Skeletal muscle tissue (tissue), 4 donors: Measurements from ENCODE around the gene PIBF1. TPM values are rescaled to one million over a fixed set of nuclear protein-coding genes. Genes with fewer than 3 reads are reported as not detected.
"Not testable (repeated sequence)": the region's sequence is repeated elsewhere in the genome, so short reads cannot be mapped to it uniquely, and the experiment has no call there.

Experiments used
- H3K27ac ChIP-seq: one replicate; pipeline ENCODE4 v1.7.0; 2013; ENCODE audit warnings: mild to moderate bottlenecking, low read depth, low read length, inconsistent platforms
- H3K27me3 ChIP-seq, 3 donors: one replicate each; pipeline ENCODE4 v1.7.0; 2013; ENCODE audit warnings: low read length in 3 of 3; ENCODE audit not compliant: control insufficient read depth in 3 of 3, insufficient read depth in 3 of 3
- H3K36me3 ChIP-seq, 3 donors: one replicate each; pipeline ENCODE4 v1.7.0; 2013; ENCODE audit warnings: low read length in 3 of 3; ENCODE audit not compliant: control insufficient read depth in 3 of 3, insufficient read depth in 3 of 3
- H3K4me1 ChIP-seq, 3 donors: one replicate each; pipeline ENCODE4 v1.7.0; 2013; ENCODE audit warnings: low read length in 3 of 3, mild to moderate bottlenecking in 3 of 3; ENCODE audit not compliant: control insufficient read depth in 3 of 3, insufficient read depth in 3 of 3
- H3K4me3 ChIP-seq, 3 donors: one replicate each; pipeline ENCODE4 v1.7.0; 2013; ENCODE audit warnings: low read length in 3 of 3
- H3K9ac ChIP-seq, 3 donors: one replicate each; pipeline ENCODE4 v1.7.0; 2013; ENCODE audit warnings: low read length in 3 of 3, mild to moderate bottlenecking in 3 of 3, moderate library complexity in 2 of 3, low read depth in 1 of 3
- H3K9me3 ChIP-seq, 3 donors: one replicate each; pipeline ENCODE4 v1.7.0; 2013; ENCODE audit warnings: low read length in 3 of 3; ENCODE audit not compliant: control insufficient read depth in 3 of 3
- total RNA-seq: library from RNA; depleted of rRNA; stranded (reverse); fragments of >200 nt; gene quantifications from one replicate; pipeline ENCODE4 v1.2.3, GENCODE V29; 2014
- donor health status: Osteomylitis.

The PIBF1 gene
- total RNA-seq, 1 donor from 2014 or later, result 13.0 TPM

GRCh38 chr13:72891423-72891822 lies 109.5 kb downstream of the PIBF1 start:
- H3K9ac ChIP-seq, result no peak overlapping the region
- H3K4me3 ChIP-seq, result no peak overlapping the region
- no peaks in the 10 kb centered on the region for H3K27me3 ChIP-seq
- no peaks in the 10 kb centered on the region for H3K4me1 ChIP-seq
- H3K27ac ChIP-seq, result no peak overlapping the region
- no peaks in the 10 kb centered on the region for H3K9me3 ChIP-seq
- peaks cover 0 to 6% (median 6%) of the 10 kb centered on the region in 3 donors for H3K36me3 ChIP-seq

DNA sequence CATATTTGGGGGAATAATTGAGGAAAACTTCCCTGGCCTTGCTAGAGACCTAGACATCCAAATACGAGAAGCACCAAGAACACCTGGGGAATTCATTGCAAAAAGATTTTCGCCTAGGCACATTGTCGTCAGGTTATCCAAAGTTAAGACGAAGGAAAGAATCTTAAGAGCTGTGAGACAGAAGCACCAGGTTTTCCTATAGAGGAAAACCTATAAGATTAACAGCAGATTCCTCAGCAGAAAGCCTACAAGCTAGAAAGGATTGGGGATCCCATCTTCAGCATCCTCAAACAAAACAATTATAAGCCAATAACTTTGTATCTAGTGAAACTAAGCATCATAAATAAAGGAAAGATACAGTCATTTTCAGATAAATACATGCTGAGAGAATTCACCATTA lies 114.9 kb downstream of the PIBF1 start:
- Histone ChIP-seq H3K9ac (no peak overlapping the region), H3K27ac (no peak overlapping the region), H3K9me3 (no peaks in the 10 kb centered on the region), H3K27me3 (no peaks in the 10 kb centered on the region), H3K4me1 (peaks cover 0 to 2% (median 0%) of the 10 kb centered on the region in 3 donors), H3K4me3 (no peak overlapping the region), H3K36me3 (peaks cover 0 to 6% (median 6%) of the 10 kb centered on the region in 3 donors)

DNA sequence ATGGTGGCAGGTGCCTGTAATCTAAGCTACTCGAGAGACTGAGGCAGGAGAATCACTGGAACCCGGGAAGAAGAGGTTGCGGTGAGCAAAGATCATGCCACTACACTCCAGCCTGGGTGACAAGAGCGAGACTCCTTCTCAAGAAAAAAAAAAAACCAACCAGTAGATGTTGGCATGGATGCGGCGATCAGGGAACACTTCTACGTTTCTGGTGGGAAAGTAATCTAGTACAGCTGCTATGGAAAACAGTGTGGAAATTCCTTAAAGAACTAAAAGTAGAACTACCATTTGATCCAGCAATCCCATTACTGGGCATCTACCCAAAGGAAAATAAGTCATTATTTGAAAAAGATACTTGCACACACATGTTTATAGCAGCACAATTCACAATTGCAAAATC lies 119.6 kb downstream of the PIBF1 start:
- not testable (repeated sequence) for H3K27me3 ChIP-seq, H3K36me3 ChIP-seq, H3K4me1 ChIP-seq, H3K27ac ChIP-seq, H3K9me3 ChIP-seq, H3K4me3 ChIP-seq, H3K9ac ChIP-seq

- Histone ChIP-seq H3K36me3 (peaks cover 0 to 9% (median 0%) of the 10 kb centered on the region in 3 donors), H3K4me3 (no peak overlapping the region), H3K4me1 (no peaks in the 10 kb centered on the region), H3K27me3 (no peaks in the 10 kb centered on the region), H3K9ac (no peak overlapping the region), H3K27ac (no peak overlapping the region), H3K9me3 (no peaks in the 10 kb centered on the region)
These were observed 126.5 kb downstream of the PIBF1 start for GRCh38 chr13:72908416-72908815.

- Histone ChIP-seq H3K36me3 (peaks cover 0 to 9% (median 0%) of the 10 kb centered on the region in 3 donors), H3K9me3 (no peaks in the 10 kb centered on the region), H3K27ac (no peak overlapping the region), H3K4me3 (no peak overlapping the region), H3K27me3 (no peaks in the 10 kb centered on the region), H3K9ac (no peak overlapping the region), H3K4me1 (no peaks in the 10 kb centered on the region)
These were observed 130.0 kb downstream of the PIBF1 start for GRCh38 chr13:72911981-72912380.

DNA sequence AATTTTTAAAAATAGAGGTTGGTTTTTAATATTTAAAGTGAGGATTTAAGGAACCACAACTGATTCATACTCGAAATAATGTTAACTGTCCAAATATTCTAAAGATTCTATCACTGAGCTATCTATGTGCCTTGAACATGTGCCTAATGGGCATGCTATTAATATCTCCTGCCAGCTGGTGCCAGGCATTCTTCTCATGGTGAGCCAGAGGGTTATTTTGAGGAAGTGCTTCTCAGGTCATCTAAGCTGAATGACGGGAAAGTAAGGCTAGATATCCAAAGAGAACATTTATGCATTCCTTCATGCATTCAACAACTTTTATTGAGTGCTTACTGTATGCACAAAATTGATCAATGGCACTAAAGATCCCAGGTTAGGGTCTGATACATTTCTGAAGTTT lies 138.2 kb downstream of the PIBF1 start:
- Histone ChIP-seq H3K4me3 (no peak overlapping the region), H3K27me3 (no peaks in the 10 kb centered on the region), H3K9me3 (no peaks in the 10 kb centered on the region), H3K4me1 (peaks cover 2 to 11% (median 8%) of the 10 kb centered on the region in 3 donors), H3K36me3 (peaks cover 0 to 4% (median 0%) of the 10 kb centered on the region in 3 donors), H3K27ac (peak overlapping the region; percentile 70), H3K9ac (peak overlapping the region in 1 of 3 donors; percentile 57)

DNA sequence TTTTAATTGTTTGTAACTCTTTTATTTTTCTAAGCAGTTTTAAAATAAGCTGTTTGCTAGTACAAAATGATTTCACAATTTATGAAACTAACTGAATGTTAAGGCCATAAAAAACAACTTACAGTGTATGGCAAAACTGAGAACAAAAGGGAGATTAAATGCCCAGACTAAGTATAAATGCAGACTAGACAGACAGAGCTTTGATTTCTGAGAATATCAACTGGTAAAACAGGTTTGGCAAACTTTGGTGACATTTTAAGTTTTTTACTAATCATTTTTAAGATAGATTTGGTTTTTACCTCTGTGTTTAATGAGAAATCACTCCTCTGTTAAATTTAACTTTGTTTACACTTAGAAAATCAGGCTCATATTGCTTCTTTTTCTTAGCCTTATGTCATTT lies 149.4 kb downstream of the PIBF1 start:
- Histone ChIP-seq H3K9ac (no peak overlapping the region), H3K27me3 (no peaks in the 10 kb centered on the region), H3K36me3 (peaks cover 0 to 7% (median 3%) of the 10 kb centered on the region in 3 donors), H3K9me3 (no peaks in the 10 kb centered on the region), H3K27ac (no peak overlapping the region), H3K4me3 (no peak overlapping the region), H3K4me1 (no peaks in the 10 kb centered on the region)

DNA sequence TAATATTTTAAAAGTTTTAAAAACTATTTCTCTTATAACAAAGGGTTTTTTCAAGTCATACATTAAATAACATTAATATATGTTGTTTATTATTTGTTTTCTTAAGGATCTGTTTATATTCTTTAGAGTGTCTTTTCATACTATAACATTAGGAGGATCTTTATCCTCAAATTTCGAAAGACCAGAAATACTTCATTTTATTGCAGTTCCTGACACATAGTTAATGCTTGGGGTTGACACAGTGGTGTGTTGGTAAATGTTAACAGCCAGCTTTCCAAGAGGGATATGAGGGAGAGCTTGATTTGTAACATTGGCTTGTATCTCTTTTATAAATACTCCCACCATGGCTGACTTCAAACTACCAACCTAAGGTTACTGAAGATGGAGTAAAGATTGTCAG lies 150.3 kb downstream of the PIBF1 start:
- no peaks in the 10 kb centered on the region for H3K9me3 ChIP-seq
- H3K4me1 ChIP-seq, result no peaks in the 10 kb centered on the region
- no peak overlapping the region for H3K9ac ChIP-seq
- H3K27ac ChIP-seq, result no peak overlapping the region
- no peak overlapping the region for H3K4me3 ChIP-seq
- H3K27me3 ChIP-seq, result no peaks in the 10 kb centered on the region
- peaks cover 0 to 7% (median 3%) of the 10 kb centered on the region in 3 donors for H3K36me3 ChIP-seq

DNA sequence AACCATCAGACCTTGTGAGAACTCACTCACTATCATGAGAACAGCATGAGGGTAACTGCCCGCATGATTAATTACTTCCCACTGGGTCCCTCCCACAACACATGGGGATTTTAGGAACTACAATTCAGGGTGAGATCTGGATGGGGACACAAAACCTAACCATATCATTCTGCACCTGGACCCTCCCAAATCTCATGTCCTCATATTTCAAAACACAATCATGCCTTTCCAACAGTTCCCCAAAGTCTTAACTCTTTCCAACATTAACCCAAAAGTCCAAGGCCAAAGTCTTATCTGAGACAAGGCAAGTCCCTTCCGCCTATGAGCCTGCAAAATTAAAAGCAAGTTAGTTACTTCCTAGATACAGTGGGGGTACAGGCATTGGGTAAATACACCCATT lies 164.3 kb downstream of the PIBF1 start:
- H3K27me3 ChIP-seq, H3K27ac ChIP-seq, H3K9me3 ChIP-seq, H3K36me3 ChIP-seq, H3K4me1 ChIP-seq, H3K9ac ChIP-seq, H3K4me3 ChIP-seq: not testable (repeated sequence)

GRCh38 chr13:72952529-72953141 lies 170.7 kb downstream of the PIBF1 start:
- no peaks in the 10 kb centered on the region for H3K36me3 ChIP-seq
- no peak overlapping the region for H3K27ac ChIP-seq
- no peak overlapping the region for H3K4me3 ChIP-seq
- no peaks in the 10 kb centered on the region for H3K4me1 ChIP-seq
- H3K27me3 ChIP-seq, result no peaks in the 10 kb centered on the region
- no peak overlapping the region for H3K9ac ChIP-seq
- H3K9me3 ChIP-seq, result no peaks in the 10 kb centered on the region
